HG03095 (cell line): Measurements from ENCODE around the gene ZNF496.
"Not testable (repeated sequence)": the region's sequence is repeated elsewhere in the genome, so short reads cannot be mapped to it uniquely, and the experiment has no call there.

ENCODE experiments used
- ATAC-seq: cut with Tn5 transposase; IDR thresholded peaks from one replicate; pipeline ENCODE4 v1.9.1; 2021; ENCODE audit warnings: moderate library complexity; ENCODE audit not compliant: unreplicated experiment

Gene ZNF496

GRCh38 chr1:247295274-247295684 is 36.4 kb downstream of the ZNF496 start:
- ATAC-seq: no peak

GRCh38 chr1:247294282-247294681 is 37.4 kb downstream of the ZNF496 start:
- no peak for ATAC-seq

GRCh38 chr1:247293047-247293446 is 38.6 kb downstream of the ZNF496 start:
- no peak for ATAC-seq

GRCh38 chr1:247291833-247292561 is 39.7 kb downstream of the ZNF496 start:
- ATAC-seq: no peak

GRCh38 chr1:247291161-247291560 is 40.5 kb downstream of the ZNF496 start:
- no peak for ATAC-seq

- no peak for ATAC-seq
Measured at GRCh38 chr1:247290576-247290975, 41.1 kb downstream of the ZNF496 start.

- not testable (repeated sequence) for ATAC-seq
Measured at GRCh38 chr1:247289274-247289892, 42.3 kb downstream of the ZNF496 start.

- no peak for ATAC-seq
Measured at GRCh38 chr1:247288341-247288740, 43.3 kb downstream of the ZNF496 start.

- ATAC-seq: no peak
Measured at GRCh38 chr1:247287460-247287859, 44.2 kb downstream of the ZNF496 start.

GRCh38 chr1:247286134-247286670 is 45.5 kb downstream of the ZNF496 start:
- no peak for ATAC-seq

GRCh38 chr1:247281001-247281574 is 50.6 kb downstream of the ZNF496 start:
- no peak for ATAC-seq

- no peak for ATAC-seq
Measured at GRCh38 chr1:247277191-247277590, 54.5 kb downstream of the ZNF496 start.

- ATAC-seq: no peak
Measured at GRCh38 chr1:247274605-247275256, 56.9 kb downstream of the ZNF496 start.

- no peak for ATAC-seq
Measured at GRCh38 chr1:247273013-247273412, 58.7 kb downstream of the ZNF496 start.

GRCh38 chr1:247270003-247270402 is 61.7 kb downstream of the ZNF496 start:
- ATAC-seq: no peak

GRCh38 chr1:247269133-247269532 is 62.5 kb downstream of the ZNF496 start:
- no peak for ATAC-seq

GRCh38 chr1:247268390-247269045 is 63.1 kb downstream of the ZNF496 start:
- ATAC-seq: no peak

GRCh38 chr1:247266053-247266452 is 65.6 kb downstream of the ZNF496 start:
- ATAC-seq: no peak

GRCh38 chr1:247255772-247256171 is 75.9 kb downstream of the ZNF496 start, which contains the start of gene VN1R5:
Gene VN1R5, plus strand, starts transcription at chr1:247256072.
- ATAC-seq: not testable (repeated sequence)

GRCh38 chr1:247247568-247247967 is 84.1 kb downstream of the ZNF496 start:
- ATAC-seq: no peak
